ENCODE measurements around the gene STEAP3.

The STEAP3 gene

GRCh38 chr2:119295688-119296375 lies 72.2 kb downstream of the STEAP3 start:
- no peak for DNase-seq (ENCODE audit: low read depth)
- no peak overlapping the region for H3K4me3 ChIP-seq (ENCODE audit: low read depth, low read length)
- TF ChIP-seq CTCF (IDR thresholded peaks at IDR 0.05; ENCODE audit: control insufficient read depth, extremely low read depth, insufficient read depth), result no peak

GRCh38 chr2:119301413-119301812 lies 77.8 kb downstream of the STEAP3 start:
- no peak for DNase-seq (ENCODE audit: low read depth)
- no peak for TF ChIP-seq CTCF (IDR thresholded peaks at IDR 0.05; ENCODE audit: control insufficient read depth, extremely low read depth, insufficient read depth)

GRCh38 chr2:119304847-119305246 lies 81.2 kb downstream of the STEAP3 start:
- no peak for DNase-seq (ENCODE audit: low read depth)
- H3K4me3 ChIP-seq (ENCODE audit: low read depth, low read length), result no peak overlapping the region

More at GRCh38 chr2:119301413-119301812, 77.8 kb downstream of the STEAP3 start:
- no peak overlapping the region for H3K4me3 ChIP-seq (ENCODE audit: low read depth, low read length)

GRCh38 chr2:119305497-119306195 lies 82.0 kb downstream of the STEAP3 start:
- no peak overlapping the region for H3K4me3 ChIP-seq (ENCODE audit: low read depth, low read length)
- no peak for TF ChIP-seq CTCF (IDR thresholded peaks at IDR 0.05; ENCODE audit: control insufficient read depth, extremely low read depth, insufficient read depth)
- DNase-seq (ENCODE audit: low read depth), result no peak

More at GRCh38 chr2:119304847-119305246, 81.2 kb downstream of the STEAP3 start:
- TF ChIP-seq CTCF (IDR thresholded peaks at IDR 0.05; ENCODE audit: control insufficient read depth, extremely low read depth, insufficient read depth), result 0 out of 2 replicates have a peak, but pooled peaks have one; percentile 8

GRCh38 chr2:119306196-119306590 lies 82.6 kb downstream of the STEAP3 start:
- H3K4me3 ChIP-seq (ENCODE audit: low read depth, low read length), result no peak overlapping the region
- TF ChIP-seq CTCF (IDR thresholded peaks at IDR 0.05; ENCODE audit: control insufficient read depth, extremely low read depth, insufficient read depth), result no peak
- no peak for DNase-seq (ENCODE audit: low read depth)

GRCh38 chr2:119307419-119308140 lies 83.9 kb downstream of the STEAP3 start:
- TF ChIP-seq CTCF (IDR thresholded peaks at IDR 0.05; ENCODE audit: control insufficient read depth, extremely low read depth, insufficient read depth), result no peak
- DNase-seq (ENCODE audit: low read depth), result no peak
- no peak overlapping the region for H3K4me3 ChIP-seq (ENCODE audit: low read depth, low read length)

All from LNCaP clone FGC (cell line).